ENCODE results near the gene RPL5. TPM values are rescaled to one million over a fixed set of nuclear protein-coding genes. Genes with fewer than 3 reads are reported as not detected.

RPL5 gene
- total RNA-seq, 4 donors from 2014 or later: 1,299 to 3,386 (median 2,410) TPM

DNA sequence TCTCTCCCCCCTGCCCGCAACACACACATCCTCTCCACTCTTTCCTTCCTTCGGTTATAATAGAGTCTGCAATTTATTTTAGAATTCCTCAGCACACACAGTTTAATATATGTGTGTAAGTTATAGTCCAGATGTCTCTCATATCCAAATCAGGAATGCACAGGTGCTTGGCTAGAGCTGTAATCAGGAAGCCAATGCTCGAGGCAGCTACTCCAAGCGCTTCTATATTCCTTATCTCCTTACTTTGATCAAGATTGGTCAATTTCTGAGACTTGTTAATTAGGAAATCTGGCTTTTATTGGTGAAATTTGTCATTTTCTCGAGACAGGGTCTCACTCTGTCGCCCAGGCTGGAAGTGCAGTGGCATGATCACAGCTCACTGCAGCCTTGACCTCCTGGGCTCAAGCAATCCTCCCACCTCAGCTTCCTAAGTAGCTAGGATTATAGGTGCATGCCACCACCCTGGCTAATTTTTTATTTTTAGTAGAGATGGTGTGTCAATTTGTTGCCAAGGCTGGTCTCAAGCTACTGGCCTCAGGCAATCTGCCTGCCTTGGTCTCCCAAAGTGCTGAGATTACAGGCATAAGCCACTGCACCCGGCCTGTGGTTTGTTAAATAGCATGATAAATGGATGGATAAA, 27.7 kb downstream of the RPL5 start:
- Histone ChIP-seq H3K27ac (peak overlapping the region; percentile 13 to 57), H3K27me3 (no peaks in the 10 kb centered on the region), H3K4me3 (no peak overlapping the region), H3K4me1 (no peaks in the 10 kb centered on the region), H3K36me3 (no peaks in the 10 kb centered on the region), H3K9me3 (no peaks in the 10 kb centered on the region)
- DNase-seq: no peak
- TF ChIP-seq POLR2A (IDR thresholded peaks at IDR 0.05): no peak
- TF ChIP-seq, protein P1, sequence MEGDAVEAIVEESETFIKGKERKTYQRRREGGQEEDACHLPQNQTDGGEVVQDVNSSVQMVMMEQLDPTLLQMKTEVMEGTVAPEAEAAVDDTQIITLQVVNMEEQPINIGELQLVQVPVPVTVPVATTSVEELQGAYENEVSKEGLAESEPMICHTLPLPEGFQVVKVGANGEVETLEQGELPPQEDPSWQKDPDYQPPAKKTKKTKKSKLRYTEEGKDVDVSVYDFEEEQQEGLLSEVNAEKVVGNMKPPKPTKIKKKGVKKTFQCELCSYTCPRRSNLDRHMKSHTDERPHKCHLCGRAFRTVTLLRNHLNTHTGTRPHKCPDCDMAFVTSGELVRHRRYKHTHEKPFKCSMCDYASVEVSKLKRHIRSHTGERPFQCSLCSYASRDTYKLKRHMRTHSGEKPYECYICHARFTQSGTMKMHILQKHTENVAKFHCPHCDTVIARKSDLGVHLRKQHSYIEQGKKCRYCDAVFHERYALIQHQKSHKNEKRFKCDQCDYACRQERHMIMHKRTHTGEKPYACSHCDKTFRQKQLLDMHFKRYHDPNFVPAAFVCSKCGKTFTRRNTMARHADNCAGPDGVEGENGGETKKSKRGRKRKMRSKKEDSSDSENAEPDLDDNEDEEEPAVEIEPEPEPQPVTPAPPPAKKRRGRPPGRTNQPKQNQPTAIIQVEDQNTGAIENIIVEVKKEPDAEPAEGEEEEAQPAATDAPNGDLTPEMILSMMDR (IDR thresholded peaks at IDR 0.05): no peak
- intact Hi-C loops (cut with DNase I; ENCODE audit: low total_unique reads): loop anchor here (10.0 kb wide), 1 partner anchor 135 kb away; no protein-coding TSS in a partner anchor

DNA sequence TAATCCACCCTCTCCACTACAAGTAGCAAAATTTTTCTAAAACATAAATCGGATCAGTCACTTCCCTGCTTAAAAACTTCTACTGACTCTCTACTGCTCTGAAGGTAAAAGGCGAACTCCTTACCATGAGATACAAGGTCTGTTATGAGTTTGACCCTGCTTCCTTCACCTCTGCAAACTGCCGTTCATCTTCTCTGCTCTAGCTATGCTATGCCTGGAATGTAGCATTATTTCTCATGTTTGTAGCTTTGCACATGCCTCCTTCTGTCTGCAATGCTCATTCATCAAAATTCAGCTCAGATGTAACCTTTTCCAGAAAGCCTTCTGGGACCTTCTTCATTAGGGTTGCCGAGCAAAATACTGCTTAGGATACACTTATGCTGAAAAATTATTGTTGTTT, 30.8 kb downstream of the RPL5 start:
- H3K4me3 ChIP-seq: no peak overlapping the region
- no peak for TF ChIP-seq POLR2A (IDR thresholded peaks at IDR 0.05)
- TF ChIP-seq, protein P1 (IDR thresholded peaks at IDR 0.05): no peak
- H3K4me1 ChIP-seq: no peaks in the 10 kb centered on the region
- DNase-seq: no peak
- no peaks in the 10 kb centered on the region for H3K36me3 ChIP-seq
- H3K27me3 ChIP-seq: no peaks in the 10 kb centered on the region
- no peaks in the 10 kb centered on the region for H3K9me3 ChIP-seq
- H3K27ac ChIP-seq: no peak overlapping the region
- intact Hi-C loops (cut with DNase I; ENCODE audit: low total_unique reads): no loop called here

DNA sequence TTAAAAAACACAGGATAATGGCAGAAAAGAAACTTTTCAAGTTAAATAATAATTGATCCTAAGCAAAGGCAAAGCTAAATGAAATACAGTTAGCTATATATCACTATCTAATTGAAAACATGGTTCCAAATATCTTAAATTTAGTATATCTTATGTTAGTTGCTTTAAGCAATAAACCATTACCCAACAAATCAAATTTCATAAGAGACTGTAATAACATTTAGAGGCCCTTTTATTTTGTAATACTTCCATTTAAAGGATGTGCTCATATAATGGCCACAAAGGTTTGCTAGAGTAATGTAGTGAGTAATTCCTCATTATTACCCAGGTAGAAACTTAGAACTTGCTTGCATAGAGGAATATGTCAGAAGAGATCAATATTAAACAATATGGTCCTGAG, 32.3 kb downstream of the RPL5 start:
- intact Hi-C loops (cut with DNase I; ENCODE audit: low total_unique reads): no loop called here

DNA sequence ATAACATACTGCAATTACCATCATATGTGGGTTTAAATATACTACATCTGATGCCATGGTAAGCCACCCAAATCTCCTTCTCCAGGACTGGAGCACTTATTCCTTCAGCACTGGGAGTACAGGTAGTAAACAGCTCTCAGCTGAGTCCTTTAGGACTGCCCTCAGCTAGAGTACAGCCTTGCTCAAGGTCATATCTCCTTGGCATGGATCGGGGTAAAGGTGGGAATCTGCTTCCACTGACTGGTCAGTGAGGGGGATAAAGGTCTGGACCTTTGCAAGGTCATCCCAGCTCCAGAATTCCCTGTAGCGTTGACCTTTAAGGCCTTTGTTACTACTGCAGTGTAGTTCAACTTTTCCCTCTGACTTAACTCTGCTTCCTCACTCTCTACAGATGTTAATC, 38.8 kb downstream of the RPL5 start:
- Histone ChIP-seq H3K27ac (no peak overlapping the region), H3K36me3 (no peaks in the 10 kb centered on the region), H3K4me1 (no peaks in the 10 kb centered on the region), H3K4me3 (no peak overlapping the region), H3K27me3 (no peaks in the 10 kb centered on the region), H3K9me3 (peaks cover 0 to 2% of the 10 kb centered on the region in 2 donors)
- TF ChIP-seq, protein P1 (IDR thresholded peaks at IDR 0.05): no peak
- TF ChIP-seq POLR2A (IDR thresholded peaks at IDR 0.05): no peak
- intact Hi-C loops (cut with DNase I; ENCODE audit: low total_unique reads): no loop called here
- no peak for DNase-seq

More for the DNA sequence above, 32.3 kb downstream of the RPL5 start:
- no peak overlapping the region for H3K27ac ChIP-seq
- no peak overlapping the region for H3K4me3 ChIP-seq
- H3K36me3 ChIP-seq: no peaks in the 10 kb centered on the region
- TF ChIP-seq, protein P1 (IDR thresholded peaks at IDR 0.05): no peak
- no peak for TF ChIP-seq POLR2A (IDR thresholded peaks at IDR 0.05)
- no peaks in the 10 kb centered on the region for H3K9me3 ChIP-seq
- no peaks in the 10 kb centered on the region for H3K4me1 ChIP-seq
- no peaks in the 10 kb centered on the region for H3K27me3 ChIP-seq
- no peak for DNase-seq

DNA sequence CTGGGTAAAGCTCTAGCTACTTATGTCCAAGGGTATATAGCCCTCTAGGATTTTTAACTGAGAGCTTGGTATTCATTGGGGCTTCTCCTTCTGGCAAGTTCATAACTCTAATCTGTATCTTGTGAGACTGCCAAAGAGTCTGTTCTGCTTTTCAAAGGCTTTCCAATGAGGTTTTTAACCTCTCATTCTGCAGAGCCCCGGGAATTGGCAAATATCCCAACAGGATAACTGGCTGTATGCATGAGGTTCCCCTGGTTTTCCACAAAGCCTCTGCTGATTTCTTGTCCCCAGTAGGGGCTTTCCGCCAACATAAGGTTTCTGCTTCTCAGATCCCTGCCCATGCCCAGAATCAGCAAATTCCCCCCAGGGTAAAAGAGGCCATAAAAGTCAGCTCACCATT, 40.9 kb downstream of the RPL5 start:
- Histone ChIP-seq H3K36me3 (no peaks in the 10 kb centered on the region), H3K27me3 (no peaks in the 10 kb centered on the region), H3K4me1 (no peaks in the 10 kb centered on the region), H3K9me3 (peaks cover 0 to 2% of the 10 kb centered on the region in 2 donors), H3K27ac (no peak overlapping the region), H3K4me3 (no peak overlapping the region)
- TF ChIP-seq POLR2A (IDR thresholded peaks at IDR 0.05): no peak
- TF ChIP-seq, protein P1 (IDR thresholded peaks at IDR 0.05): no peak
- DNase-seq: no peak
- intact Hi-C loops (cut with DNase I; ENCODE audit: low total_unique reads): no loop called here
